Epithelial cell of esophagus (primary cell): ENCODE results near the gene ZNRF3.

ENCODE experiments used
- DNase-seq: peaks from one replicate; pipeline ENCODE4 v3.0.0; 2010; ENCODE audit warnings: low read depth
- H3K4me3 ChIP-seq: 2 replicates; pipeline ENCODE4 v1.5.1; 2011; ENCODE audit warnings: mild to moderate bottlenecking, low read length, control low read depth
- TF ChIP-seq, protein P1 (sequence below): IDR thresholded peaks from 2 replicates; pipeline ENCODE4 v1.5.1; 2011; ENCODE audit warnings: low read depth, mild to moderate bottlenecking, low read length, control low read depth, inconsistent platforms; ENCODE audit not compliant: insufficient read depth; ENCODE audit errors: missing control alignments

The ZNRF3 gene

DNA sequence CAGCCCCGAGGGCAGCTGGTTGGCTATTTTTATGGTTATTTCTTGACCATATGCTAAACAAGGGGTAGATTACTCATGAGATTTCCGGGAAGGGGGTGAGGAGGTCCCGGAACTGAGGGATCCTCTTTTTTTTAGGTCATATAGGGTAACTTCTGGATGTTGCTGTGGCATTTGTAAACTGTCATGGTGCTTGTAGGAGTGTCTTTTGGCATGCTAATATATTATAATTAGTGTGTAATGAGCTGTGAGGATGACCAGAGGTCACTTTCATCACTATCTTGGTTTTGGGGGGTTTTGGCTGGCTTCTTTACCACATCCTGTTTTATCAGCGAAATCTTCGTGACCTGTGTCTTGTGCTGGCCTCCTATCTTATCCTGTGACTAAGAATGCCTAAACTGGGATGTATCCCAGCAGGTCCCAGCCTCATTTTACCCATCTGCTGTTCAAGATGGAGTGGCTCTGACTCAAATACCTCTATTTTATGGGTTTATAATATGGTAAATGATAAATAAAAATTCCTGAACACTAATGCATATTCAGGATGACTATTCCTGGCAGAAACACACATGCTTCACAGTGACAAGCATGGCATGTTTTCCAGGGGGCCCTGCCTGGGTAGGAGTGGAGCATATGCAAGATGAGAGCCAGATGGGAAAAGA is 200.7 kb downstream of the ZNRF3 start:
- H3K4me3 ChIP-seq, result no peak overlapping the region
- TF ChIP-seq, protein P1, sequence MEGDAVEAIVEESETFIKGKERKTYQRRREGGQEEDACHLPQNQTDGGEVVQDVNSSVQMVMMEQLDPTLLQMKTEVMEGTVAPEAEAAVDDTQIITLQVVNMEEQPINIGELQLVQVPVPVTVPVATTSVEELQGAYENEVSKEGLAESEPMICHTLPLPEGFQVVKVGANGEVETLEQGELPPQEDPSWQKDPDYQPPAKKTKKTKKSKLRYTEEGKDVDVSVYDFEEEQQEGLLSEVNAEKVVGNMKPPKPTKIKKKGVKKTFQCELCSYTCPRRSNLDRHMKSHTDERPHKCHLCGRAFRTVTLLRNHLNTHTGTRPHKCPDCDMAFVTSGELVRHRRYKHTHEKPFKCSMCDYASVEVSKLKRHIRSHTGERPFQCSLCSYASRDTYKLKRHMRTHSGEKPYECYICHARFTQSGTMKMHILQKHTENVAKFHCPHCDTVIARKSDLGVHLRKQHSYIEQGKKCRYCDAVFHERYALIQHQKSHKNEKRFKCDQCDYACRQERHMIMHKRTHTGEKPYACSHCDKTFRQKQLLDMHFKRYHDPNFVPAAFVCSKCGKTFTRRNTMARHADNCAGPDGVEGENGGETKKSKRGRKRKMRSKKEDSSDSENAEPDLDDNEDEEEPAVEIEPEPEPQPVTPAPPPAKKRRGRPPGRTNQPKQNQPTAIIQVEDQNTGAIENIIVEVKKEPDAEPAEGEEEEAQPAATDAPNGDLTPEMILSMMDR, result no peak
- no peak for DNase-seq

- TF ChIP-seq, protein P1, result no peak
- DNase-seq, result no peak
- H3K4me3 ChIP-seq, result no peak overlapping the region
These were observed 203.6 kb downstream of the ZNRF3 start for GRCh38 chr22:29087012-29087411.

GRCh38 chr22:29088809-29089208 is 205.4 kb downstream of the ZNRF3 start:
- TF ChIP-seq, protein P1, result no peak
- no peak for DNase-seq
- H3K4me3 ChIP-seq, result no peak overlapping the region

DNA sequence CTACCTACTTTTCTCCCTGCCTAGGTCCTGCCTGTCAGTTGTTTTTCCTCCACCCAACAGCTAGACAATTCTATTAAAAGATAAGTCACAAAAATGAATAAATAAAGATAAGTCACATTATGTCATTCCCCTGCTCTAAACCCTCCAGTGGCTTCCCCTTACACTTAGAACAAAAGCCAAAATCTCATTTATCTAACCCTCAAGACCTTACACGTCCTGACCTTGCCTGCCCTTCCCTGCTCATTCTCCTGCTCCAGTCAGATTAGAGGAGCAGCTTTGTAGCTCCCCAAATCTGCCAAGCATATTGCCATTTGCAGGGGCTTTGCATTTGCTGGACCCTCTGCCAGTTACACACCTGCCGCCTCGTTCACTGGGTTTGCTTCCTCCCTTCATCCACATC is 206.1 kb downstream of the ZNRF3 start:
- no peak overlapping the region for H3K4me3 ChIP-seq
- TF ChIP-seq, protein P1, result no peak
- DNase-seq, result no peak

DNA sequence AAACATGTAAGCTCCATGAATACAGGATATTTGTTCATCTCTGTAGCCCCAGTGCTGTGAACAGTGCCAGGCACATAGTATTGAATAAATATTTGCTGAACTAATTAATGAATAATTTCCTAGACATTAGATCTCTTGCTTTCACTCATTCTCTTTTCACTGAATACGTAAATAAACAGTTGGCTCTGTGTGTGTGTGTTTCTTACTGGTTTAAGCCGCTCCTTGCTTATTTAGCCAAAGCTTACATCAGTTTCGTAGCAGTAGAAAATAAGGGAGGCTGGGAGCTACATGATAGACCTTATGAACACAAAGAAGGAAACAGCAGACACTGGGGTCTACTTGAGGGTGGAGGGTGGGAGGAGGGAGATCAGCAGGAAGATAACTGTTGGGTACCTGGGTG is 206.7 kb downstream of the ZNRF3 start:
- no peak overlapping the region for H3K4me3 ChIP-seq
- DNase-seq, result no peak
- TF ChIP-seq, protein P1, result no peak

- TF ChIP-seq, protein P1, result no peak
- DNase-seq, result no peak
- no peak overlapping the region for H3K4me3 ChIP-seq
These were observed 208.9 kb downstream of the ZNRF3 start for GRCh38 chr22:29092243-29092642.

DNA sequence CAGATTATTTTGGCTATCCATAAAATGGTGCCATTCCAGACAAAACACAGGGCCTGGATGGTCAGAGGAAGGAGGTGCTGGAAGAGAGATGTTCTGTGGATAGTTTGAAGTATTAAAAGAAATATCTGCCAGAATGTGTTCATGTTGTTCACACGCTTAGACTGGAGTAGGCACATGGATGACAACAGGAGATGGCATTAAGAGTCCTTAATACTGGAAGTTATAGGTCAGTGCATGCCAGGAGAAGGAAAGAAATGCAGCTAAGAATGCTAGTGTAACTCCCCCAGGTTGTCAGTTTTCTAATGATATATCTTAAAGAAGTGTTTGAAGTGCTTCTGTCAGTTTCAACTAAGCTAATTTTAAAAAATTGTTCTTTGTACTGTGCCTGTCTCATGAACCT is 209.7 kb downstream of the ZNRF3 start:
- no peak for DNase-seq
- no peak overlapping the region for H3K4me3 ChIP-seq
- TF ChIP-seq, protein P1, result no peak
